Endothelial cell of umbilical vein (primary cell): ENCODE measurements around the gene PKMYT1. TPM values are rescaled to one million over a fixed set of nuclear protein-coding genes. Genes with fewer than 3 reads are reported as not detected.

Experiments
- BruUV-seq: library from RNA; stranded (reverse); fragments of 400-500 nt; replicated peaks from 2 replicates; lab custom pipeline; 2021; lab: Mats Ljungman, UMichigan
- CTCF ChIA-PET: fragments of 300-600, 350-600 bp; sonication (Branson Sonifier 250); formaldehyde crosslinking; loops from one replicate; lab custom pipeline; 2021; ENCODE audit warnings: antibody characterized with exemption, inconsistent platforms; lab: Charles Lee
- POLR2A ChIA-PET: fragments of 300-600, 350-600 bp; sonication (Branson Sonifier 250); formaldehyde crosslinking; loops from one replicate; lab custom pipeline; 2021; ENCODE audit warnings: antibody characterized with exemption, inconsistent platforms; lab: Charles Lee
- DNase-seq: peaks from one replicate; pipeline ENCODE4 v3.0.0-alpha.2; 2011; ENCODE audit warnings: low read depth, low spot score
- FAIRE-seq: peaks from 2 replicates; lab custom pipeline; 2011; peaks lifted over from hg19 to GRCh38; lab: Jason Lieb, UNC
- H2AFZ ChIP-seq: 2 replicates; pipeline ENCODE4 v1.6.0; 2012; ENCODE audit warnings: low read depth, low read length, control low read depth, inconsistent platforms
- H3K27ac ChIP-seq: 2 replicates; pipeline ENCODE4 v1.5.1; 2011; ENCODE audit warnings: low read depth, mild to moderate bottlenecking, control low read depth, low read length, moderate library complexity; ENCODE audit not compliant: insufficient read depth
- H3K27me3 ChIP-seq, 2 experiments: 2 replicates each; pipeline versions ENCODE4 v1.6.0 to v1.6.1; 2011; ENCODE audit warnings: low read length in 2 of 2, mixed read lengths in 1 of 2; ENCODE audit not compliant: control insufficient read depth in 2 of 2, insufficient read depth in 2 of 2
- H3K36me3 ChIP-seq, 2 experiments: 2 replicates in 1 of 2; 3 replicates in 1 of 2; pipeline ENCODE4 v1.5.1; 2011; ENCODE audit warnings: low read length in 2 of 2, mild to moderate bottlenecking in 1 of 2, moderate library complexity in 1 of 2; ENCODE audit not compliant: control insufficient read depth in 2 of 2, insufficient read depth in 2 of 2; ENCODE audit errors: extremely low read depth in 1 of 2
- H3K4me1 ChIP-seq: 3 replicates; pipeline ENCODE4 v1.5.1; 2011; ENCODE audit warnings: mild to moderate bottlenecking, low read length; ENCODE audit not compliant: control insufficient read depth, insufficient read depth; ENCODE audit errors: extremely low read depth
- H3K4me2 ChIP-seq: 2 replicates; pipeline ENCODE4 v1.6.1; 2011; ENCODE audit warnings: low read length, control low read depth, mixed read lengths; ENCODE audit not compliant: insufficient read depth
- H3K4me3 ChIP-seq, 3 experiments: fragments of 200-600 bp in 1 of 3; sonication (generic), shearing (Covaris generic) in 1 of 3; replicated peaks in 1 of 3; 2 replicates each; pipeline ENCODE4 v1.5.1; 2011 to 2016; ENCODE audit warnings: control low read depth in 3 of 3, low read length in 3 of 3, mild to moderate bottlenecking in 2 of 3, inconsistent platforms in 1 of 3, low read depth in 1 of 3, moderate library complexity in 1 of 3; ENCODE audit not compliant: insufficient read depth in 1 of 3
- H3K79me2 ChIP-seq: 2 replicates; pipeline ENCODE4 v1.6.0; 2012; ENCODE audit warnings: low read length, inconsistent platforms; ENCODE audit not compliant: control insufficient read depth, insufficient read depth
- H3K9ac ChIP-seq: replicated peaks from 2 replicates; pipeline ENCODE3; 2011; ENCODE audit warnings: low read length, control low read depth; ENCODE audit not compliant: insufficient read depth; ENCODE audit errors: extremely low read depth
- H3K9me1 ChIP-seq: replicated peaks from 3 replicates; pipeline ENCODE4 v1.6.0; 2011; ENCODE audit warnings: mild to moderate bottlenecking, low read length; ENCODE audit not compliant: control insufficient read depth, insufficient read depth; ENCODE audit errors: extremely low read depth
- H3K9me3 ChIP-seq: replicated peaks from 2 replicates; pipeline ENCODE4 v1.5.1; 2012; ENCODE audit warnings: low read length, inconsistent platforms; ENCODE audit not compliant: control insufficient read depth, insufficient read depth
- H4K20me1 ChIP-seq: replicated peaks from 2 replicates; pipeline ENCODE3; 2011; ENCODE audit warnings: mild to moderate bottlenecking, low read length; ENCODE audit not compliant: control insufficient read depth, insufficient read depth; ENCODE audit errors: extremely low read depth
- EZH2 ChIP-seq: IDR thresholded peaks from 2 replicates; pipeline ENCODE4 v1.6.1; 2012; ENCODE audit warnings: borderline replicate concordance, low read depth, mild to moderate bottlenecking, moderate library complexity, low read length, inconsistent platforms; ENCODE audit not compliant: severe bottlenecking
- FOS ChIP-seq: IDR thresholded peaks from 2 replicates; pipeline ENCODE4 v1.6.1; 2011; ENCODE audit warnings: mild to moderate bottlenecking, low read length, moderate library complexity, borderline replicate concordance; ENCODE audit not compliant: insufficient read depth
- GATA2 ChIP-seq: IDR thresholded peaks from 2 replicates; pipeline ENCODE4 v1.7.0; 2011; ENCODE audit warnings: low read depth, mild to moderate bottlenecking, moderate library complexity, mixed read lengths, low read length; ENCODE audit not compliant: insufficient read length, insufficient read depth
- JUN ChIP-seq: IDR thresholded peaks from 2 replicates; pipeline ENCODE4 v1.6.1; 2011; ENCODE audit warnings: borderline replicate concordance, low read depth; ENCODE audit not compliant: insufficient read length, insufficient read depth
- MAX ChIP-seq: IDR thresholded peaks from 2 replicates; pipeline ENCODE4 v1.6.1; 2011; ENCODE audit not compliant: insufficient read depth, insufficient read length
- MYC ChIP-seq: IDR thresholded peaks from one replicate; pipeline ENCODE4 v1.6.1; 2011; ENCODE audit warnings: mild to moderate bottlenecking, low read depth, low read length
- POLR2A ChIP-seq: IDR thresholded peaks from 2 replicates; pipeline ENCODE4 v1.6.1; 2012; ENCODE audit warnings: low read depth, mild to moderate bottlenecking, control low read depth, low read length
- POLR2AphosphoS5 ChIP-seq: IDR thresholded peaks from 2 replicates; pipeline ENCODE4 v1.6.1; 2012; ENCODE audit warnings: low read depth, mild to moderate bottlenecking, control low read depth, low read length, moderate library complexity; ENCODE audit not compliant: insufficient read depth
- dilution Hi-C: fragments of 300-500 bp; cut with MboI; formaldehyde crosslinking; loops from one replicate; pipeline ENCODE4 v1.15.0; 2019; ENCODE audit warnings: low sequenced_read_pairs; ENCODE audit not compliant: extremely low pct_ligation_motif_present
- intact Hi-C: fragments of 100-400 bp; cut with micrococcal nuclease; formaldehyde crosslinking; loops from one replicate; pipeline ENCODE4 v1.10.0; 2022
- polyA plus RNA-seq, 4 experiments: library from polyadenylated mRNA; depleted of rRNA in 3 of 4; stranded (reverse) in 3 of 4; unstranded in 1 of 4; fragments of >200 nt; gene quantifications; 2 replicates each; pipeline versions ENCODE4 v1.2.1 to v1.2.3, GENCODE V29; 2011 to 2012; ENCODE audit warnings: missing spikeins in 1 of 4
- total RNA-seq: library from RNA; stranded (reverse); gene quantifications from 2 replicates; pipeline ENCODE4 v1.2.3, GENCODE V29; 2021
- TF ChIP-seq, protein P1 (sequence below), 2 donors: IDR thresholded peaks; 1 replicate in 1 of 2; 2 replicates in 1 of 2; pipeline ENCODE4 v1.5.1; 2011; ENCODE audit warnings: low read length in 2 of 2, mild to moderate bottlenecking in 2 of 2, moderate library complexity in 2 of 2, control low read depth in 1 of 2, inconsistent platforms in 1 of 2, low read depth in 1 of 2; ENCODE audit not compliant: insufficient read depth in 1 of 2; ENCODE audit errors: extremely low read depth in 1 of 2

Gene PKMYT1
- total and polyA plus RNA-seq, 2 donors (not counting 3 experiments of a cell fraction or from before 2014, with no cell fraction given) = 26.1 to 48.5 TPM

GRCh38 chr16:2976673-2977072 lies 3.6 kb downstream of the PKMYT1 start:
- ChIA-PET POLR2A (no interaction called here), CTCF (no interaction called here)
- no peak for TF ChIP-seq GATA2
- TF ChIP-seq MYC = no peak
- TF ChIP-seq POLR2A = no peak
- no peak for TF ChIP-seq FOS
- no peak for TF ChIP-seq EZH2
- no peak for TF ChIP-seq POLR2AphosphoS5
- TF ChIP-seq, protein P1, sequence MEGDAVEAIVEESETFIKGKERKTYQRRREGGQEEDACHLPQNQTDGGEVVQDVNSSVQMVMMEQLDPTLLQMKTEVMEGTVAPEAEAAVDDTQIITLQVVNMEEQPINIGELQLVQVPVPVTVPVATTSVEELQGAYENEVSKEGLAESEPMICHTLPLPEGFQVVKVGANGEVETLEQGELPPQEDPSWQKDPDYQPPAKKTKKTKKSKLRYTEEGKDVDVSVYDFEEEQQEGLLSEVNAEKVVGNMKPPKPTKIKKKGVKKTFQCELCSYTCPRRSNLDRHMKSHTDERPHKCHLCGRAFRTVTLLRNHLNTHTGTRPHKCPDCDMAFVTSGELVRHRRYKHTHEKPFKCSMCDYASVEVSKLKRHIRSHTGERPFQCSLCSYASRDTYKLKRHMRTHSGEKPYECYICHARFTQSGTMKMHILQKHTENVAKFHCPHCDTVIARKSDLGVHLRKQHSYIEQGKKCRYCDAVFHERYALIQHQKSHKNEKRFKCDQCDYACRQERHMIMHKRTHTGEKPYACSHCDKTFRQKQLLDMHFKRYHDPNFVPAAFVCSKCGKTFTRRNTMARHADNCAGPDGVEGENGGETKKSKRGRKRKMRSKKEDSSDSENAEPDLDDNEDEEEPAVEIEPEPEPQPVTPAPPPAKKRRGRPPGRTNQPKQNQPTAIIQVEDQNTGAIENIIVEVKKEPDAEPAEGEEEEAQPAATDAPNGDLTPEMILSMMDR (IDR thresholded peaks at IDR 0.05; ENCODE audit: extremely low read depth in 1 of 2, insufficient read depth in 1 of 2, low read depth in 1 of 2, low read length in 2 of 2) = no peak
- TF ChIP-seq MAX = no peak
- no peak for TF ChIP-seq JUN
- no peak overlapping the region for H3K27ac ChIP-seq
- intact Hi-C loops = no loop called here
- dilution Hi-C loops = no loop called here
- DNase-seq = no peak
- no peaks in the 10 kb centered on the region for H4K20me1 ChIP-seq
- no peak for FAIRE-seq
- H3K4me1 ChIP-seq = peaks cover 10% of the 10 kb centered on the region
- H3K9me3 ChIP-seq = no peaks in the 10 kb centered on the region
- H2AFZ ChIP-seq = no peak overlapping the region
- H3K9me1 ChIP-seq = no peaks in the 10 kb centered on the region
- H3K4me2 ChIP-seq = no peak overlapping the region
- no peak overlapping the region for H3K9ac ChIP-seq
- no peak overlapping the region for H3K4me3 ChIP-seq
- H3K27me3 ChIP-seq = no peaks in the 10 kb centered on the region
- no TSS peak for BruUV-seq
- peaks cover 0 to 2% of the 10 kb centered on the region in 2 experiments for H3K36me3 ChIP-seq
- H3K79me2 ChIP-seq = peaks cover 5% of the 10 kb centered on the region
